Smooth muscle cell (in vitro differentiated cells): ENCODE results near the gene MRPS34. TPM values are rescaled to one million over a fixed set of nuclear protein-coding genes. Genes with fewer than 3 reads are reported as not detected.
A peak's percentile ranks its signal among the peaks of the same experiment; 100 is the strongest.

Experiments used
- DNase-seq: peaks from one replicate; lab custom pipeline; 2025; ENCODE audit not compliant: unreplicated experiment; lab: John Stamatoyannopoulos, UW
- H2AFZ ChIP-seq: fragments of 200-600 bp; sonication (generic); 2 replicates; pipeline ENCODE4 v1.6.0; 2016; ENCODE audit warnings: antibody characterized with exemption, low read depth, mild to moderate bottlenecking
- H3F3A ChIP-seq: fragments of 200-600 bp; sonication (generic); 2 replicates; pipeline ENCODE4 v1.6.0; 2017; ENCODE audit warnings: antibody characterized with exemption, low read depth
- H3K27ac ChIP-seq: fragments of 200-600 bp; sonication (generic); 2 replicates; pipeline ENCODE4 v1.5.1; 2016; ENCODE audit warnings: low read depth, mild to moderate bottlenecking
- H3K27me3 ChIP-seq: fragments of 200-600 bp; sonication (generic); 2 replicates; pipeline ENCODE4 v1.6.1; 2016; ENCODE audit warnings: low read depth, mild to moderate bottlenecking
- H3K36me3 ChIP-seq: fragments of 200-600 bp; sonication (generic); 2 replicates; pipeline ENCODE4 v1.5.1; 2016; ENCODE audit warnings: low read depth
- H3K4me1 ChIP-seq: fragments of 200-600 bp; sonication (generic); 2 replicates; pipeline ENCODE4 v1.5.1; 2016; ENCODE audit warnings: low read depth
- H3K4me2 ChIP-seq: fragments of 200-600 bp; sonication (generic); 2 replicates; pipeline ENCODE4 v1.6.0; 2016; ENCODE audit warnings: mild to moderate bottlenecking
- H3K4me3 ChIP-seq: fragments of 200-600 bp; sonication (generic); 2 replicates; pipeline ENCODE4 v1.5.1; 2016; ENCODE audit warnings: mild to moderate bottlenecking
- H3K79me2 ChIP-seq: fragments of 200-600 bp; sonication (generic); 2 replicates; pipeline ENCODE4 v1.6.0; 2016; ENCODE audit warnings: low read depth, mild to moderate bottlenecking
- H3K9ac ChIP-seq: fragments of 200-600 bp; sonication (generic); 2 replicates; pipeline ENCODE4 v1.6.0; 2016; ENCODE audit warnings: low read depth
- H3K9me3 ChIP-seq: fragments of 200-600 bp; sonication (generic); replicated peaks from 2 replicates; pipeline ENCODE4 v1.5.1; 2016; ENCODE audit warnings: low read depth
- H4K20me1 ChIP-seq: fragments of 200-600 bp; sonication (generic); 2 replicates; pipeline ENCODE4 v1.6.0; 2016; ENCODE audit warnings: low read depth
- CTCF ChIP-seq: fragments of 200-600 bp; sonication (generic); IDR thresholded peaks from 2 replicates; pipeline ENCODE4 v1.5.1; 2017; ENCODE audit warnings: borderline replicate concordance, mild to moderate bottlenecking, antibody characterized with exemption; ENCODE audit not compliant: insufficient read depth, poor library complexity, severe bottlenecking
- WGBS: methylation state at CpG from one replicate; pipeline ENCODE4 v1.1.7; 2016; ENCODE audit warnings: low lambda C conversion rate; 5-methylcytosine and 5-hydroxymethylcytosine counted together
- polyA plus RNA-seq: library from polyadenylated mRNA; unstranded; fragments of >200 nt; fragmentation: Nextera tagmentation; extraction: Ambion mirVana; gene quantifications from 2 replicates; pipeline ENCODE4 v1.2.1, GENCODE V29; 2016
- total RNA-seq: library from RNA; depleted of rRNA; stranded (reverse); fragments of >200 nt; gene quantifications from 2 replicates; pipeline ENCODE4 v1.2.3, GENCODE V29; 2014

MRPS34 gene
- total and polyA plus RNA-seq, 2 experiments from 2014 or later: 62.9 to 111 TPM

DNA sequence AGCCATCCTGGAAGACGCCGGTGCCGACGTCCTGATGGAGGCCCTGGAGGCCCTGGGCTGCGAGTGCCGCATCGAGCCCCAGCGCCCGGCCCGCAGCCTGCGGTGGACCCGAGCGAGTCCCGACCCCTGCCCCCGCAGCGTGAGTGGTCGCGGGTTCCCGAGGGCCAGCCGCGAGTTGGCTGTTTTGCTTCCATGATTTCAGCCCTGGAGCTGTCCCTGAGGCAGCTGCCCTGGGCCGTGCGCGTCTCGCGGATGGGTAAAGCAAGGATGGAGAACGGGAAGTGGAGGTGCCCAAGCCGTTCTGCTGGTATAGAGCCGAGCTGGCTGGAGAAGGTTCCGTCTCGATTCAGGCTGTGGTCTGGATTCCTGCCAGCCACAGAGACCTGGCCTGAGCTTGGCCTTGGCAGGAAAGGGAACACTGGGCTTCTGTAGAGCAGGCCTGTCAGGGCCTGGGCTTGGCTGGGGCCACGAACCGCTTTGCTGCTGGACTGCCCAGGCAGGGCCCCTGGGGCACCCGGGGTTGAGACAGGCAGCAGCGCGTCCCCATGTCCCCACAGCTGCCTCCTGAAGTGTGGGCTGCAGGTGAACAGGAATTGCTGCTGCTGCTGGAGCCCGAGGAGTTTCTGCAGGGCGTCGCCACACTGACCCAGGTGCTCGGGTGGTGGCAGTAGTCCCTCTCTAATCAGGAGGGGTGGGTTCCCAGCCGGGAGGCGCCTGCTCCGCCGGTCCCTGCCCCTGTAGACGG is 941 bp upstream of the MRPS34 start:
- peak overlapping the region; percentile 100 for H3K4me2 ChIP-seq
- no peak for TF ChIP-seq CTCF
- H3K36me3 ChIP-seq: no peaks in the 10 kb centered on the region
- 25% methylated on average over 44 of the region's 45 CpGs for WGBS
- H3K27ac ChIP-seq: peak overlapping the region; percentile 68
- H3F3A ChIP-seq: peaks cover 8% of the 10 kb centered on the region
- DNase-seq: no peak
- H3K27me3 ChIP-seq: no peaks in the 10 kb centered on the region
- peaks cover 24% of the 10 kb centered on the region for H3K79me2 ChIP-seq
- peak overlapping the region; percentile 86 for H3K9ac ChIP-seq
- peak overlapping the region; percentile 83 for H3K4me3 ChIP-seq
- H3K4me1 ChIP-seq: peaks cover 20% of the 10 kb centered on the region
- H3K9me3 ChIP-seq: no peaks in the 10 kb centered on the region
- H2AFZ ChIP-seq: peak overlapping the region; percentile 15
- peaks cover 30% of the 10 kb centered on the region for H4K20me1 ChIP-seq

GRCh38 chr16:1772362-1772907 is 499 bp downstream of the MRPS34 start, which contains the start of gene EME2:
Gene EME2 (plus strand): TSS chr16:1772810. CDS start chr16:1773228, 418 bp downstream.
- no peak for DNase-seq
- no peaks in the 10 kb centered on the region for H3K36me3 ChIP-seq
- H4K20me1 ChIP-seq: peaks cover 23% of the 10 kb centered on the region
- H3K9ac ChIP-seq: peak within 1 kb of the TSS; percentile 86
- H3K4me1 ChIP-seq: peaks cover 20% of the 10 kb centered on the region
- 1% methylated on average over 53 of the region's 53 CpGs for WGBS
- H2AFZ ChIP-seq: peak within 1 kb of the TSS; percentile 15
- no peak for TF ChIP-seq CTCF
- H3K9me3 ChIP-seq: no peaks in the 10 kb centered on the region
- H3K79me2 ChIP-seq: peaks cover 24% of the 10 kb centered on the region
- no peaks in the 10 kb centered on the region for H3K27me3 ChIP-seq
- peak within 1 kb of the TSS; percentile 83 for H3K4me3 ChIP-seq
- peak within 1 kb of the TSS; percentile 68 for H3K27ac ChIP-seq
- H3F3A ChIP-seq: peaks cover 8% of the 10 kb centered on the region
- H3K4me2 ChIP-seq: peak within 1 kb of the TSS; percentile 100

DNA sequence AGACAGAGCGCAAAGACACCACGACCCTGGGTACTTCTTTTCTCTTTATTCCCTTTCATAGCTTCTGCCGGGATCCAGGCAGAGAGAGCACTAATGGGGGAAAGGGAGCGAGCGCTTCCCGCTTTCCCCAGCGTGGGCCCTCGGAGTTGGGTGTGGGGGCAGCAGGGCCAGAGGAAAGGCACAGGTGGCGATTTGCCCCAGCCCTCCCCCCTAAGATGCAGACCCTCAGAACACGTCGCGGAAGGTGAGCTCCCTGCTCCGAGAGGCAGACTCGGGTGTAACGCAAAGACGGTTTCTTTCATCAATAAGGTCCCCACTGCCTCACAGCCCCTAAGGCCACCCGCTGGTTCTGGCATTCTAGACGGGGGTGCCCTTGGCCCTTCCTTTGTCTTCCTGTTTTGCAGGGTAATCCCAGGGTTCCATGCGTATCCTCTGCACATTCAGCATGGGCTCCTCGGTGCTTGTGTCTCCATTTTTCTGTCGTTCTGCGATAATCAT is 1.0 kb downstream of the MRPS34 start:
- TF ChIP-seq CTCF: no peak
- H4K20me1 ChIP-seq: peaks cover 23% of the 10 kb centered on the region
- WGBS: 6% methylated on average over 21 of the region's 22 CpGs
- DNase-seq: no peak
- no peak overlapping the region for H2AFZ ChIP-seq
- peaks cover 20% of the 10 kb centered on the region for H3K4me1 ChIP-seq
- peak overlapping the region; percentile 51 for H3K9ac ChIP-seq
- H3K27ac ChIP-seq: peak overlapping the region; percentile 68
- peaks cover 8% of the 10 kb centered on the region for H3F3A ChIP-seq
- H3K27me3 ChIP-seq: no peaks in the 10 kb centered on the region
- H3K9me3 ChIP-seq: no peaks in the 10 kb centered on the region
- no peaks in the 10 kb centered on the region for H3K36me3 ChIP-seq
- peak overlapping the region; percentile 100 for H3K4me2 ChIP-seq
- peaks cover 24% of the 10 kb centered on the region for H3K79me2 ChIP-seq
- H3K4me3 ChIP-seq: peak overlapping the region; percentile 83
